CD4-positive, alpha-beta T cell treated with Interleukin-6 at 100 ng/mL for 8 hours (primary cell): ENCODE measurements around the gene CNTNAP2.

Experiments used
- DNase-seq: peaks from one replicate; pipeline ENCODE4 v3.0.0-alpha.2; 2020; ENCODE audit warnings: mixed read lengths, low spot score

The CNTNAP2 gene

GRCh38 chr7:146772601-146773000, 656.0 kb downstream of the CNTNAP2 start:
- DNase-seq = no peak

DNA sequence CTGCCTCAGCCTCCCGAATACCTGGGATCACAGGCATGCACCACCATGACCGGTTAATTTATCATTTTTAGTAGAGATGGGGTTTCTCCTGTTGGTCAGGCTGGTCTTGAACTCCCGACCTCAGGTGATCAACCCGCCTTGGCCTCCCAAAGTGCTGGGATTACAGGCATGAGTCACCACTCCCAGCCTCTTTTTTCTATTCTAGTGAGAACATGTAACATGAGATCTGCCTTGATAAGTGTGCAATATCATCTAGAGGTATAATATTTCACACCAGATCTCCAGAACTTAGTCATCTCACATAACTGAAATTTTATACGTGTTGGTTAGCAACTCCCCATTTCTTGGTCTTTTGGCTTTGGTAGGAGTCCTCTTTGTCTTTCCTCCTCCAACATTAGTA, 656.9 kb downstream of the CNTNAP2 start:
- DNase-seq = no peak

GRCh38 chr7:146781352-146782116, 664.9 kb downstream of the CNTNAP2 start:
- DNase-seq = no peak

- no peak for DNase-seq
Measured at GRCh38 chr7:146787266-146787665, 670.7 kb downstream of the CNTNAP2 start.

DNA sequence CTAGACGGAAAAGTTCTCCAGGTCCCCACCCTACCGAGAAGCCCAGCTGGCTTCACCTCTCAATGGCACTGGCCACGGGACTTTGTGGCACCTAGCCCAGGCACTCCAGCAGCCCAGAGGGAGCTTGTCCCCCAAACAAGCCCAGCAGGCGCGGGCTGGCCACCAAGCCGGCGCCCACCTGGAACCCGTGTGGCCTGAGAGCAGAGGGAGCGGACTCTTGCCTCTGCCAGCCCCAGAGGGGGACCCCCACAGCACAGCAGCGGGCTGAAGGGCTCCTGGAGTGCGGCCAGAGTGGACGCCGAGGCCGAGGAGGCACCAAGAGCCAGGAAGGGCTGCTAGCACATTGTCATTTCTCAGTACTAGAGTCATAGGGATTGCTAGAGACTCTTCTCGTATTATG, 671.4 kb downstream of the CNTNAP2 start:
- DNase-seq = no peak

GRCh38 chr7:146791344-146792285, 675.0 kb downstream of the CNTNAP2 start:
- no peak for DNase-seq

GRCh38 chr7:146804620-146805019, 688.0 kb downstream of the CNTNAP2 start:
- DNase-seq = no peak

- no peak for DNase-seq
Measured at GRCh38 chr7:146805082-146805481, 688.5 kb downstream of the CNTNAP2 start.

DNA sequence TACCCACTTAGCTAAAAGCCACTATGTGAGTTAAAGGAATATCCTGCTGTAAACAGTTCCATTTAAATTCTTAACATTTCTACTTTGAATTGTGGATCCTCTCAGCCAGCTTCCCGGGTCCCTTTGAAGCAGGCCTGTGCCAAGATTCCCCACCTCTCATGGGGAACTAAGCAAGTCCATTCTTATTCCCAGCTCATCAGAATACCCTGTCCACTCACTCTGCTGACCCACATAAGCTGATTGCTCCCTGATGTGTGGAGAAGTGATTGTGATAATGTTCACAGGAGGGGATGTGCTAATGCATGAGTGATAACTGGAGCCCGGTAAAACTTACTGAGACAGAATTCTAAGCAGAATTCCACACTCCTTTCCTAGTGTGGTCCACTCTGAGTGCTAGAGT, 709.7 kb downstream of the CNTNAP2 start:
- no peak for DNase-seq

GRCh38 chr7:146830686-146831085, 714.1 kb downstream of the CNTNAP2 start:
- DNase-seq = no peak

DNA sequence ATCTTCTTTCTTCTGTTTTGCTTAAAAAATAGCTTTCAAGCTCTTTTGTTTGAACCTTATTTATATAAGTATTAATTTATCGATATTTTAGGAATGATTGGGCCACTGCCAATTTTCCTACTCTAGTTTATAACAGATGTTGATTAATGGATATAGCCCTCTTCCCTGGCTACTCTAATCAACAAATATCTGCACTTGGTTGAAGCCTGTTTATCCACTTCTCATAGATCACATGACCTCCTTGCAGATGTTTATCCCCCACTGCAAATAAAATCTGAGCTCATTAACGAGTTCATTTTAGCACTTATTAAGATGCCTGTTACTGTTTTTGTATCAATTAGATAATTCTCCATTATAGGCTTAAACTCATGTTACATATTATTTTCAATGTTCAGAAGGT, 715.3 kb downstream of the CNTNAP2 start:
- DNase-seq = no peak

GRCh38 chr7:146844405-146844804, 727.8 kb downstream of the CNTNAP2 start:
- no peak for DNase-seq

DNA sequence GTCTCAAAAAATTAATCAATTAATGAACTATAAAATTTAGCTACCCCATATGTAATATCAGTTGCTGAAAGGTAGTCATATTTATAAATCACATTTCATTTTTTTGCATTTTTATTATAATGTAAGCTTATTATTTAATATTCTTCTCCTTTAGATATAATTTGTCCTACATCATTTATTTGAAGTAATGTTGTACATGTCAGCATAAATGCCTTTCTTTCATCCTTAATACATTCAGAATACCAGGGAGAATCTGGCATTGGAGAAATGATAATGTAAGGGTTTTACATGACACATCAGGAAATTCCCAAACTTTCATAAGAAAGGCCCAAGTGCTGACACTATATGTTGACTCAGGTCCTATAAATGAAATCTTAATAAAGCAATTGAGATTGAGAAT, 742.1 kb downstream of the CNTNAP2 start:
- no peak for DNase-seq

- no peak for DNase-seq
Measured at GRCh38 chr7:146861701-146862100, 745.1 kb downstream of the CNTNAP2 start.

DNA sequence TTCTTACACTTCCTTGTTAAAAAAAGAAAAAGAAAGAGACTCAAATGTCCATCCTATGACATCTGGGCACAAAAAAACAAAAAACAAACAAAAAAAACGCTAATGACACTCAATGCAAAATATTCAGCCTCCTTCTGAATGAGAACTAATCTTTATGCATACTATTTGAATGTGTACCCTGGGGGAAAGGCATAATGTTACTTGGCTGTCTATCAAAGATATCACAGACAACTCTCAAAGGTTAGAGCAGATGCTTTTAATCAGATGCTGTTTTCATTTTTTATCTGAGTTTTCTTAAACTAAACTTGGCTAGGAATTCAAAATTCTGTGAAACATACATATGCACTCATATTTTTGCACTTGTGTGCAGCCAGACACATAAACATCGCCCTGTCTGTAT, 745.8 kb downstream of the CNTNAP2 start:
- no peak for DNase-seq

GRCh38 chr7:146864644-146865043, 748.0 kb downstream of the CNTNAP2 start:
- DNase-seq = no peak

- DNase-seq = no peak
Measured at GRCh38 chr7:146865696-146866095, 749.1 kb downstream of the CNTNAP2 start.

DNA sequence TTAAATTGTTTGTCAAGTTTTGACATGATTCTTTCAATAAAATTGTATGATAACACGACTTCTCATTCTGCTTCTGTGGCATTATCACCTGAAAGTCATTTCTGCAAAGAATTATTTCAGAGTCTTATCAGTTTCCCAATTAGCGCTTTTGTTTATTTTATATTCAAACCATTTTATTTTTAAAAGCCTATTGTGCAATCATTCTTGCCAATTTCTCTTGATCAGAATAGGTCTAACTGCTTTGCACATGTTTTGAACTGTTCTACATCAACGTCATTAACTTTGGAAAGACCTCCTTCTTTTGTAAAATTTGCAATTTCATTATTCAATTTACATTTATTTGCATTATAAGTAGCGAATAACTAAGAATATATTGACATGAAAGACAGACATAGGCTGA, 758.1 kb downstream of the CNTNAP2 start:
- DNase-seq = no peak

DNA sequence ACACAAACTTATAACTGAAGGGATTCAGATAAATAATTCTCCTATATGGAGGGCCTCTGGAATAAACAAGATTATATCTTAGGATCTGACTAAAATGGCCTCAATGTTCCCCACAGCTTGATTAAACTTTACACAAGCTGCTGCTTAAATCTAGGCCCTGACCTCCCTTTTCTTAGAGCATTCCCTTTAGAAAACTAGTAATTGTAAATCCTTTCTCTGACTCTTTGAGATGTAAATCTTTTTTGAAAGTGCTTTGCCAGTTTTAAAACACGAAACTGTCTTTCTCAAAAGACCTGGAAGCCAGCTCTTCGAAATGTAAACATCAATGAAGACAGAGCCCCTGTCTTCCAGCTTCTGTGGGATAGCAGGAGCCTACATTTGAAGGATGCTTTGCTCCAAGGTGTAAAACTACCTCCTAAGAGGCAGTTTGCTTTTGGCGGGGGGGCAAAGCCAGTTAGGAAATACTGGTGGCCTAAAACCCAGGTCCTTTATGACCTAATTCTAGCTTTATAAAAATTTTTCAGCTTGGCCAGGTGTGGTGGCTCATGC, 758.7 kb downstream of the CNTNAP2 start:
- no peak for DNase-seq

GRCh38 chr7:146875981-146876380, 759.4 kb downstream of the CNTNAP2 start:
- DNase-seq = no peak

- DNase-seq = no peak
Measured at GRCh38 chr7:146876411-146876810, 759.8 kb downstream of the CNTNAP2 start.

GRCh38 chr7:146878901-146879300, 762.3 kb downstream of the CNTNAP2 start:
- no peak for DNase-seq

DNA sequence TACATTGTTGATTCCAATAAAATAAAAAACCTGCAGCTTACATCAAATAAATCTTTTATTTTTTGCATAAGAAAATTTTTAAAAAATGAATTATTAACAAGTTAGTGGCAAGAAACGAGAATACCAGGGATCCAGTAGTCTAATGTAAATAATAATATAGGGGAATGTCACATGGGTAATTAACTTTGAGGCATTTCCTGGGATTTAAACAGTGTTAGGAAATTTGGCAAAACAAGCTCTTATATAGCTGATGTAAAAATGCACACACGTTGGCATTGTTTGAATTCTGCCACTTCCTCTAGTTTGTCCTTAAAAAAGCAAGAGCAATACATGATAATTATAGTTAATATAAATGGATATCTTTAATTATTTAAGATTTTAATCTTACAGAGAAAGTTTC, 768.6 kb downstream of the CNTNAP2 start:
- no peak for DNase-seq
